Measurements from ENCODE around the gene ZFP36L2.

The ZFP36L2 gene

GRCh38 chr2:43233218-43234212, 7.1 kb upstream of the ZFP36L2 start:
- H3K4me1 Mint-ChIP-seq (ENCODE audit: low read depth) = peaks cover 37% of the 10 kb centered on the region
- peaks cover 15% of the 10 kb centered on the region for H3K36me3 Mint-ChIP-seq (ENCODE audit: low read depth)
- no peaks in the 10 kb centered on the region for H3K9me3 Mint-ChIP-seq
- peak overlapping the region; percentile 55 for H3K27ac Mint-ChIP-seq
- H3K27me3 Mint-ChIP-seq = no peaks in the 10 kb centered on the region
- no peak overlapping the region for H3K4me3 Mint-ChIP-seq

- H3K4me1 Mint-ChIP-seq (ENCODE audit: low read depth) = peaks cover 34% of the 10 kb centered on the region
- H3K4me3 Mint-ChIP-seq = no peak overlapping the region
- H3K27me3 Mint-ChIP-seq = no peaks in the 10 kb centered on the region
- H3K9me3 Mint-ChIP-seq = no peaks in the 10 kb centered on the region
- H3K36me3 Mint-ChIP-seq (ENCODE audit: low read depth) = peaks cover 12% of the 10 kb centered on the region
- no peak overlapping the region for H3K27ac Mint-ChIP-seq
These were observed 4.8 kb upstream of the ZFP36L2 start for GRCh38 chr2:43230951-43231827.

GRCh38 chr2:43230351-43230885, 4.0 kb upstream of the ZFP36L2 start:
- Mint-ChIP-seq H3K4me1 (ENCODE audit: low read depth) (peaks cover 34% of the 10 kb centered on the region), H3K4me3 (no peak overlapping the region), H3K27ac (no peak overlapping the region), H3K27me3 (no peaks in the 10 kb centered on the region), H3K36me3 (ENCODE audit: low read depth) (peaks cover 16% of the 10 kb centered on the region), H3K9me3 (no peaks in the 10 kb centered on the region)

- H3K4me3 Mint-ChIP-seq = peak overlapping the region; percentile 84
- H3K9me3 Mint-ChIP-seq = no peaks in the 10 kb centered on the region
- peak overlapping the region; percentile 81 for H3K27ac Mint-ChIP-seq
- H3K4me1 Mint-ChIP-seq (ENCODE audit: low read depth) = peaks cover 34% of the 10 kb centered on the region
- peaks cover 21% of the 10 kb centered on the region for H3K36me3 Mint-ChIP-seq (ENCODE audit: low read depth)
- H3K27me3 Mint-ChIP-seq = no peaks in the 10 kb centered on the region
These were observed 2.6 kb upstream of the ZFP36L2 start for GRCh38 chr2:43228756-43229659.

GRCh38 chr2:43228321-43228751, 1.9 kb upstream of the ZFP36L2 start:
- Mint-ChIP-seq H3K9me3 (no peaks in the 10 kb centered on the region), H3K36me3 (ENCODE audit: low read depth) (peaks cover 27% of the 10 kb centered on the region), H3K4me3 (peak overlapping the region; percentile 84), H3K4me1 (ENCODE audit: low read depth) (peaks cover 31% of the 10 kb centered on the region), H3K27ac (peak overlapping the region; percentile 40), H3K27me3 (no peaks in the 10 kb centered on the region)

GRCh38 chr2:43227830-43228281, 1.4 kb upstream of the ZFP36L2 start:
- Mint-ChIP-seq H3K27ac (peak overlapping the region; percentile 82), H3K4me1 (ENCODE audit: low read depth) (peaks cover 28% of the 10 kb centered on the region), H3K4me3 (peak overlapping the region; percentile 84), H3K36me3 (ENCODE audit: low read depth) (peaks cover 30% of the 10 kb centered on the region), H3K9me3 (no peaks in the 10 kb centered on the region), H3K27me3 (no peaks in the 10 kb centered on the region)

- Mint-ChIP-seq H3K4me3 (peak overlapping the region; percentile 84), H3K27ac (peak overlapping the region; percentile 89), H3K4me1 (ENCODE audit: low read depth) (peaks cover 35% of the 10 kb centered on the region), H3K27me3 (no peaks in the 10 kb centered on the region), H3K36me3 (ENCODE audit: low read depth) (peaks cover 37% of the 10 kb centered on the region), H3K9me3 (no peaks in the 10 kb centered on the region)
These were observed 786 bp upstream of the ZFP36L2 start for GRCh38 chr2:43226955-43227829.

- Mint-ChIP-seq H3K4me3 (peak overlapping the region; percentile 95), H3K36me3 (ENCODE audit: low read depth) (peaks cover 41% of the 10 kb centered on the region), H3K9me3 (no peaks in the 10 kb centered on the region), H3K27me3 (no peaks in the 10 kb centered on the region), H3K27ac (peak overlapping the region; percentile 94), H3K4me1 (ENCODE audit: low read depth) (peaks cover 47% of the 10 kb centered on the region)
These were observed 433 bp downstream of the ZFP36L2 start for GRCh38 chr2:43225788-43226557.

- peak overlapping the region; percentile 94 for H3K27ac Mint-ChIP-seq
- peak overlapping the region; percentile 95 for H3K4me3 Mint-ChIP-seq
- H3K4me1 Mint-ChIP-seq (ENCODE audit: low read depth) = peaks cover 54% of the 10 kb centered on the region
- H3K27me3 Mint-ChIP-seq = no peaks in the 10 kb centered on the region
- H3K9me3 Mint-ChIP-seq = no peaks in the 10 kb centered on the region
- peaks cover 41% of the 10 kb centered on the region for H3K36me3 Mint-ChIP-seq (ENCODE audit: low read depth)
These were observed 1.2 kb downstream of the ZFP36L2 start for GRCh38 chr2:43225093-43225787.

- Mint-ChIP-seq H3K9me3 (no peaks in the 10 kb centered on the region), H3K4me3 (peak overlapping the region; percentile 95), H3K27ac (peak overlapping the region; percentile 98), H3K36me3 (ENCODE audit: low read depth) (peaks cover 39% of the 10 kb centered on the region), H3K4me1 (ENCODE audit: low read depth) (peaks cover 58% of the 10 kb centered on the region), H3K27me3 (no peaks in the 10 kb centered on the region)
These were observed 1.8 kb downstream of the ZFP36L2 start for GRCh38 chr2:43224571-43225092.

- peak overlapping the region; percentile 95 for H3K4me3 Mint-ChIP-seq
These were observed 2.3 kb downstream of the ZFP36L2 start for GRCh38 chr2:43224131-43224570.

GRCh38 chr2:43223521-43224001, 2.8 kb downstream of the ZFP36L2 start:
- Mint-ChIP-seq H3K27me3 (no peaks in the 10 kb centered on the region), H3K27ac (peak overlapping the region; percentile 98), H3K4me1 (ENCODE audit: low read depth) (peaks cover 58% of the 10 kb centered on the region), H3K9me3 (no peaks in the 10 kb centered on the region), H3K36me3 (ENCODE audit: low read depth) (peaks cover 36% of the 10 kb centered on the region), H3K4me3 (peak overlapping the region; percentile 95)

More at GRCh38 chr2:43224131-43224570, 2.3 kb downstream of the ZFP36L2 start:
- Mint-ChIP-seq H3K9me3 (no peaks in the 10 kb centered on the region), H3K27me3 (no peaks in the 10 kb centered on the region), H3K4me1 (ENCODE audit: low read depth) (peaks cover 58% of the 10 kb centered on the region), H3K27ac (peak overlapping the region; percentile 98), H3K36me3 (ENCODE audit: low read depth) (peaks cover 36% of the 10 kb centered on the region)

All from stimulated activated naive CD8-positive, alpha-beta T cell treated with anti-CD3 and anti-CD28 coated beads, Interleukin-15, Interleukin-2, amounts not matched to agents 100 ng/mL and 50 ng/mL, for 24 hours (primary cell).